NCI-H510A treated with DMSO at 0.1 percent for 48 hours (cell line): Measurements from ENCODE around the gene JAG2.

ENCODE experiments used
- DNase-seq: peaks from one replicate; lab custom pipeline; 2025; lab: John Stamatoyannopoulos, UW

Gene JAG2

DNA sequence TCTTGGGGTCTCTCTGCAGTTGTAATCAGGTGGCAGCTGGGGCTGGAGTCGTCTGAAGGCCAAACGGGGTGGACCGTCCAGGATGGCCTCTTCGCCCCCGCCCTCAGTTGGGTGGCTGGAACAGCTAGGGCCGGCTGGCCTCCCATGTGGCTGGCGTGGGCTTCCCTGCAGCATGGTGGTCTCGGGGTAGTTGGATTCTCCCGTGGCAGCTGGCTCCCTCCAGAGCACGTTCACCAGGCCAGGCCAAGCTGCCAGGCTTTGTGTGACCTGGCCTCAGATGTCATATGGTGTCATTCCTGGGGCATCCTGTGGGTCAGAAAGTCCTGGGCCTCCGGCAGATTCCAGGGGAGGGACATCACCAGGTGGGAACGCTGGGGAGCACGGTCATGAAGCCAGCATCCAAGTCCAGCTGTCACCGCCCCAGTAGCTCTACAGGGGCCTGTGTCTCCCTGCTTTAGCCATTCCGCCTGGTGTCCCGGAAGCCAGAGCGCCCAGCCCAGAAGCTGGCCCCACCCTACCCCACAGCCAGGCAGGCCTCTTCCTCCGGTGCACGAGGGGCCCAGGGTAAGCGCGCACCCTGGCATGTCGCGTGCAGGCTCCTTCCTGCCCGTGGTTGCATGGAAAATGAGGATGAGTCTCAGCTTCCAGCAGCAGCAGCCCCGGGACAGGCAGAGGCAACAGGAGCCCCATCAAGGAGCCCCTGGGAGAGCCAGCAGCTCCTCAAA lies 13.9 kb upstream of the JAG2 start:
- DNase-seq = no peak

GRCh38 chr14:105181549-105182295 lies 13.1 kb upstream of the JAG2 start:
- DNase-seq = no peak

GRCh38 chr14:105180592-105181548 lies 12.3 kb upstream of the JAG2 start, which contains the start of gene NUDT14:
Gene NUDT14, minus strand, starts transcription at chr14:105181312. Its CDS starts 103 bp downstream, at chr14:105181209.
- peak; percentile 46 for DNase-seq

DNA sequence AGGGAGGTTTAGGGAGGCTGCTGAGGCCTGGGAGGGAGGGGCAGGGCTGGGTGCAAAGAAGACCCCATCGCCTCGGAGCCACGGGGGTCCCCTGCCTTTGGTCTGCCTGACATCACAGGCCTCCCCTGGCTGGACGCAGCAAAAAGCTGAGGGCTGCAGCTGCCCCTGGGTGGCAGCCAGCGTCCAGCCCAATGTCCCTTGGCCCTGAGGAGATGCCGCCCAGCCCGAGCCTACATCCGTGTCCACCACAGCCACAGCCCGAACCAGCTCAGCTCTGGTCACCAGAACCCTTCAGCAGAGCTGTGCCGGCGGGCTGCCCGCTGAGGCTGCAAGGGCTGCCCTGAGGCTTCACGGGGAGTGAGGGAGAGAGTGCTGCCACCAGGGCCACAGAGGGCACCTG lies 10.6 kb upstream of the JAG2 start:
- no peak for DNase-seq

- DNase-seq = no peak
These were observed 10.2 kb upstream of the JAG2 start for GRCh38 chr14:105178868-105179140.

DNA sequence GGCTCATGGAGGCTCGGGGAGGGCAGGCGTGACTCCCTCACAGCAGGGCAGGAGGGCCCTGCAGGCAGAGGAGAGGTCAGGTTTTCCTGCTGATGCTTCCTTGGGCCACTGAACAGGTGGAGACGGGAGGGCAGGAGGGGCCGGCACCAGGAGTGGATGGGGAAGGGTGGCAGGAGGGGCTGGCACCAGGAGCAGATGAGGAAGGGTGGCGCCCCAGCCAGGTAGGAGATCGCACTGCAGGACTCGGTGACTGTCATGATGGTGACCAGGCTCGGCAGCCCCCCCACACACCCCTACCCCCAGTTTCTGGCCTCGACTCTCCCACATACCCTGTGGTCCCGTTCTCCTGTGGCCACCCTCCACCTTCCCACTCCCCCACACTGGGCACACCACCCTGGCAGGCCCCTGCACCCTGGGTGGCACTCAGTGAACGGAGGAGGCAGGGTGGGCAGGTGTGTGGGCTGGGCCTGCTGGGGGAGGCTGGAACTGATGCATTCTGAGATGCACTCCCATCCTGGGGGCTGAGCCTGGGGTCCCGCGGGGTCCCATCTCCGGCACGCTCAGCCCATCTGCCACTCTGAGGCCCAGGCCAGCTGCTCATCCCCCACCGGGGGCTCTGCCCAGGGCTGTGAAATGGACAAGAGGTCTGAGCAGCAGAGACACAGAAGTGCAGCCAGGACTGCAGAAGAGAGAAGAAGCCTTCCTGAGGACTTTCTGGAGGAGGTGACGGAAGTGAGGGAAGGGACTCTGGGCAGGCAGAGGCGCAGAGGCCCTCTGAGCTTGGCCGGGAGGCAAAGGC lies 9.7 kb upstream of the JAG2 start:
- peak; percentile 17 for DNase-seq

DNA sequence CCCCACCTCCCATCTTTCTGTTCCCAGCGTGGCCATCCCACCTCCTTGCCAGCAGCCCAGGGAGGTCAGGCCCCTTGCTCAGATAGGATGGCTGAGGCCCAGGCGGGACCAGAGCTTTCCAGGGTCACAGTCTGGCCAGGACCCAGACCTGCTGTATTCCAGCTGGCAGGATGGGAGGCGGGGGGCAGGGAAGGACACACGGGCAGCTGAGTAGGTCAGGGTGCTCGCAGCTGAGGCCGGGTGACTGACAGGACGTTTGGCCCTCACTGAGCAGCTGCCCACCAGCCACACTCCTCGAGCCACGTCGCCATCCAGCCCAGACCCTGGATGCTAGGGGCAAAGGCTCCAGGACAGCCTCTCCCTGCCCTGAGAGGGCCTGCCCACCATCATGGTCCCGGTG lies 8.5 kb upstream of the JAG2 start:
- no peak for DNase-seq

DNA sequence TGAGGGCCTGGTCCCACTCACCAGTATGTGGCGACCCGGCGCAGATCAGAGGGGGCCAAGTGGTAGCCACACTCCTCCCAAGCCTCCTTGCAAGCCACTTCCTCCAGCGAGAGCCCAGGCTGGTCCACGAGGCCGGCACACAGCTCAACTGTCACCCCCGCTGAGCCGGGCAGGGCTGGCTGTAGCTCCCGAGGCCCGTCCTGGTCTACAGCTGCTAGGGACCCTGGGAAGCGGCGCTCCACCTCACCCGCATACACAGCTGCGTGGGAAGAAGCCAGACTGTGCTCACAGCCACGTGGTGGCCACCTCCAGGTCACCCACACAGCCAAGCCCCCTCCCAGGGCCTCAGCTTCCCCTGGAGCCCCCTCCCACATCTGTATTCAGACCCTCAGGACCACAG lies 7.9 kb upstream of the JAG2 start:
- DNase-seq = no peak

GRCh38 chr14:105173901-105174894 lies 5.6 kb upstream of the JAG2 start:
- no peak for DNase-seq

DNA sequence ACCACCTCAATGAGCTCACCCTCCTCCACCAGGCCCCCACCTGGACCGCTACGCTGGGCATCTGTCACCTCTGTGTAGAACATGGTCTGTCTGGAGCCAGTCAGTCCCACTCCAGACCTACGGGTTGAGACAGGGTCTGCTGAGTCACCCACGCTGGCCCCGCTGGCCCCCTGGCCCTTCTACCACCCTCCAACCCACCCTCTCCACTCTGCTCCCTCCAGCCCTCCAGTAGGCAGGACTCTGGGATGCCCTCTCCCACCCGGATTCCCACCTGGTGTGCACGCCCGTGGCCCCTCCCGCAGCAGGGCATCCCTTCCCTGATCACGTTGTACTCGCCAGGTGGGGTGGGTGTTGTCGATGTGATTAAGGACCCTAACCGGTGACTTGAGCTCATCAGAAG lies 4.6 kb upstream of the JAG2 start:
- DNase-seq = no peak

DNA sequence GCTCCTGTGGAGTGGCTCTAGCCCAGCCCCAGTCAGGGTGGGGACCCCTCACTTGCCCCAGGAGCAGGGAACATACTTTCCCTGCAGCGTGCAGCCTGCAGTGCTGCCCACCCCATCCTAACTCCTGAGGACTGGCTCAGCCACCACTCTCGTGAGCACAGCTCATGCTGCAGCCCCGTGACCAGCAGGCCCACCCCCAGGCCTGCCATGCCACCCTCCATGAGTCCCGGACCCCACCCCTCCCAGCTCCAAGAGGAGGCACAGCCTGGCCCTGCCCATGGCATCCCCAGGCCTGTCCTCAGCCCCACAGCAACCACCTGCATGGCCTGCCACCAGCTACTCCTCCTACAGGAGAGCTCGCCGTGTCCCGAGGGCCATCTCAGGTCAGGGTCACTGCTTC lies 3.9 kb upstream of the JAG2 start:
- no peak for DNase-seq

DNA sequence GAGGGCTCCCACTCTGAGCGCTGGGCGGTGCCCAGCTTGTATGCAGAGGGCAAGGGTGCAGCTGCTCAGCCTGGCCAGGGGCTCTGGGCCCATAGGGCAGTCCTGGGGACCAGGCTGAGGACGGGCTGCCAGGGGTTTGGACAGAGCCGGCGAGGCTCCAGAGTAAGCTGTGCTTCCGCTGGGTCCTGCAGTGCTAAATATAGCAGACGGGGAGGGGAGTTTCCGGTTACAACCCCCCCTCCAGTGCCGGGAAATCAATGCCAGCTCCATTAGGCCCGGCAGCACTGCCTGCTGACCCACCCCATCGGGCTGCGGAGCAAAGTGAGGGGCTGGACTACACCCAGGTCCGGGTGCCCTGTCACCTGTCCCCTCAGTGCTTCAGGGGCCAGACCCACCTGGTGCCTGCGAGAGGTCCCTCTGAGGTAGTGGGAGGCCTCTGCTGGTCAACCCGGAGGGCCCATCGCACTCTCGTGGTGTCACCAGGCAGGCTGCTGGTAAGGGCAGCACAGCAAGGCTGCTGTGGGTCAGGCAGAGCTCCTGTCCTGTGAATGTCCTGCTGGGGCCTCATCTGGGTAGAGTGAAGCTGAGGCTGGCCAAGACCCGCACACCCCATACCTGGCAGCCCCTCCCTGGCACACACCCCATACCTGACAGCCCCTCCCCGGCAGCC lies 2.6 kb upstream of the JAG2 start:
- peak; percentile 72 for DNase-seq

- peak; percentile 64 for DNase-seq
These were observed 1.4 kb upstream of the JAG2 start for GRCh38 chr14:105169776-105170655.

DNA sequence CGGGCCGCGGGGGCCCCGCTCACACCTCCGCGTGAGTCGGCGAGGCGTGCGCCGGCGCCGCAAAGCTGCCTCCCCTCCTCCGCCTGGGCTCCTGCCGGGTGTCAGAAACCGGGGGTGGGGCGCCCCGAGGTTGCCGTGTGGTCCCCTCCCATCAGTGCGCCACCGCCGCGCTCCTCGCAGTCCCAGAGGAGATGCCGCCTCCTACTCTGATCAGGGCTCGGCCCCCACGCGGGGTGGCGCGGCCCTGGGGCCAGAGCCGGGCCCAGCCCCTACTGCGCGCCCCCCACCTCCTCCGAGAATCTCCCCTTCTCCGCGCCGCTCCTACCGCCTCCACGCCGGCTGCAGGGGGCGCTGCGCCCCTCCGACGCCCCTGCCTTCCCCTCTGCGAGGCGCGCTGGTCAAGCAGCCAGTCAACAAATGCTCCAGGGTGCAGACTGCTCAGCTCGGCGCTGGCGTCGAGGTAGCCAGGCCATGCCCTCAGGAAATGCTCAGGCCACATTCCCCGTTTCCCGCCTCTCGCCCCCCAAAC lies 467 bp upstream of the JAG2 start:
- DNase-seq = no peak

DNA sequence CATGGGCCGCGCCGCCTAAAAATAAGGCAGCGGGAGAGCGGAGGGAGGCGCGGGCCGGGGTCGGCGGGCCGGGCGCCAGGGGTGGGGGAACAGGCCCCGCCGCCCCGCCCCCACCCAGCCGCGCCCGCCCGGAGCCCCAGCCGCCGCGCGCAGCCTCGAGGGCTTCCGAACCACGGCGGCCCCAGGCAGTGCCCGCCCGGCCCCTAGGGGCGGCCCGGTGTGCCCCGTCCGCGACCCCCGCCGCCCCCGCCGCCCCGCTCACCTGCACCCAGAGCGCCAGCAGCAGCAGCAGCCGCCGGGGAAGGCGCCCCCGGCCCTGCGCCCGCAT lies 519 bp downstream of the JAG2 start:
- no peak for DNase-seq

DNA sequence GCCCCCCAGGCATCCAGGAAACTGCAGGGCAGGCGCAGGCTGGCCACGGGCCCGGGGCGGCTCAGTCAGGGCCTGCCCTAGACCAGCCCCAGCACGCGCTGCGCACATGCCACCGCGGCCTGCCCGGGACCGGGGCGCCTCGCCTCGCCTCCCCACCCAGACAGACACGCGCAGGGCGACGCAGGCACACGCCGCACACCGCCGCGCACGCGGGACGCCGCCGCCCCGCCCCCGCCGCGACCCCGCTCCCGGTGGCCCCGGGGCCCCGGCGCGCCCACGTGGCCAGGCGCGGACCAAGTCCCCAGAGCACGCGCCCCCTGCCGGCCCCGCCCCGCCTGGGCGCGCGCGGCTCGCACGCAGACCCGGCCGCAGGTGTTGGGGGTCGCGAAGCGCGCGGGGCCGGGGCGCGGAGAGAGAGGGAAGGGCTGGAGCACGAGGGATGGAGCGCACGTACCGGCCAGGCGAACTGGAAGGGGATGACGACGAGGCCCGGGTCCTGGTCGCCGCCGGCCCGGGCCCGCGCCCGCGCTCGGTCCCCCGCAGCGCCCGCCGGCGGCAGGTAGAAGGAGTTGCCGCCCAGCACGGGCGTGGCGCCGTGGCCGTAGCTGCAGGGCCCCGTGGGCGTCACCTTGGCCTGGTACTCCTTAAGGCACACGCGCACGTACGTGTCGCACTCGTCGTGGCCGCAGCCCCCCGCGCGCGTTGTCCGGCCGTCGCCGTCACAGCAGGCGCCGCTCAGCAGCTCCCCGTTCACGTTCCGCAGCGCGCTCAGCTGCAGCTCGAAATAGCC lies 1.1 kb downstream of the JAG2 start:
- DNase-seq = no peak

- no peak for DNase-seq
These were observed 1.8 kb downstream of the JAG2 start for GRCh38 chr14:105166571-105167302.
